T-helper 1 cell (primary cell): ENCODE data around the gene RFNG.

Experiments
- DNase-seq, 5 donors: peaks; one replicate each; pipeline ENCODE4 v3.0.0-alpha.2; 2012 to 2020

The RFNG gene

GRCh38 chr17:82077617-82078358, 26.2 kb upstream of the RFNG start:
- no peak for DNase-seq

- DNase-seq: no peak
Observed at GRCh38 chr17:82076785-82077591, 25.4 kb upstream of the RFNG start.

DNA sequence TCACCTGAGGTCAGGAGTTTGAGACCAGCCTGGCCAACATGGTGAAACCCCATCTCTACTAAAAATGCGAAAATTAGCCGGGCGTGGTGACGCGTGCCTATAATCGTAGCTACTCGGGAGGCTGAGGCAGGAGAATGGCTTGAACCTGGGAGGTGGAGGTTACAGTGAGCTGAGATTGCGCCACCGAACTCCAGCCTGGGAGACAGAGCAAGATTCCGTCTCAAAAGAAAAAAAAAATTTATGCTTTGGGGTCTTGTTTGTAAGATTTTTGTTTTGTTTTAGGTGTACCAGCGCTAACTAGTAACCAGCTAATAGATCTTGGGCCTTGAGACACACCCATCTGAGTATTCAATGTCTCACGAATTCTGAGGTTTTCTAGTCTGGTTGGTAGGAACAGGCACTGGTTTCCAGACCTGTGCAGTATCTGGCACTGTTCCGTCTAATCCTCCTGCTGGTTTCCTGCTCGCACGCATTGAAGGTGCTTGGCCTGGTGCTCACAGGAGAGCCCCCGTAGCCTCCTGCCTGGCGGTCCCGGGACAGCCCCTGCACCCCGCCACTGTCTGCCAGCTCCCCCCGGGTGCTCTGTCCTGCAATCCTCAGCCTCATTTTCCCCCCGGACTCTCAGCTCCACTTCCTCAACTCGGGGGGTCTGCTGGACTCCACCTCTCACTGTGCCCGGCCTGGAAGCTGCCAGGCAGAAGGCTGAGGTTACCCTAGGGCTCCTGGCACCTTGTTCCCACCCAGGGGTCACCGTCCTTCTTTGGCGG, 24.6 kb upstream of the RFNG start:
- no peak for DNase-seq

GRCh38 chr17:82073446-82073845, 21.8 kb upstream of the RFNG start:
- DNase-seq: no peak

DNA sequence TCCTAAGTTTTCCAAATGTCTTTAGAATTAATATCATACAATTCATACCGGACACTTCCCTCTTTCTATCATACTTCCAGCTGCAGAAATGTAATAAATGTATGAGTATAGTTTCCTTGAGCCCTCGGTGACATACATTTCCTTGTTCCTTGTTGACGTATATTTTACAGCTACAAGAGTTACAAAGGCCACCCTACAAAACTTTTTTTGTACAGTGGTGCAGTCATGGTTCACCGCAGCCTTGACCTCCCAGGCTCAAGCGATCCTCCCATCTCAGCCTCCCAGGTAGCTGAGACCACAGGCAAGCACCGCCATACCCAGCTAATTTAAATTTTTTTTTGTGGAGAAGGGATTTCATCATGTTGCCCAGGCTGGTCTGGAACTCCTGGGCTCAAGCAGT, 21.2 kb upstream of the RFNG start:
- DNase-seq: no peak

DNA sequence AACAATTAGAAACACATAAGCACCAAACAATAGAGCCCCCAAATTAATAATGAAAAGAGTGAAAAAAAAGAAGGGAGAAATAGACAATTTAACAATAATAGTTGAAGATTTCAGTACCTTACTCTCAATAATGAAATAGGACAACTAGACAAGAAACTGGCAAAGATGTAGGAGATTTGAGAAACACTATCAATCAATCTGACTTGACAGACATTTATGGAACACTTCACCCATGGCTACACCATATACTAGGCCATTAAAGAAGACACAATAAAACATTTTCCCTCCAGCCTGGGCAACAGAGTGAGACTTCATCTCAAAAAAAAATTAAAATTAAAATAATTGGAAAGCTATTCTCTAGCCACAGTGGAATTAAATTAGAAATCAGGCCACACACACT, 19.0 kb upstream of the RFNG start:
- DNase-seq: no peak

DNA sequence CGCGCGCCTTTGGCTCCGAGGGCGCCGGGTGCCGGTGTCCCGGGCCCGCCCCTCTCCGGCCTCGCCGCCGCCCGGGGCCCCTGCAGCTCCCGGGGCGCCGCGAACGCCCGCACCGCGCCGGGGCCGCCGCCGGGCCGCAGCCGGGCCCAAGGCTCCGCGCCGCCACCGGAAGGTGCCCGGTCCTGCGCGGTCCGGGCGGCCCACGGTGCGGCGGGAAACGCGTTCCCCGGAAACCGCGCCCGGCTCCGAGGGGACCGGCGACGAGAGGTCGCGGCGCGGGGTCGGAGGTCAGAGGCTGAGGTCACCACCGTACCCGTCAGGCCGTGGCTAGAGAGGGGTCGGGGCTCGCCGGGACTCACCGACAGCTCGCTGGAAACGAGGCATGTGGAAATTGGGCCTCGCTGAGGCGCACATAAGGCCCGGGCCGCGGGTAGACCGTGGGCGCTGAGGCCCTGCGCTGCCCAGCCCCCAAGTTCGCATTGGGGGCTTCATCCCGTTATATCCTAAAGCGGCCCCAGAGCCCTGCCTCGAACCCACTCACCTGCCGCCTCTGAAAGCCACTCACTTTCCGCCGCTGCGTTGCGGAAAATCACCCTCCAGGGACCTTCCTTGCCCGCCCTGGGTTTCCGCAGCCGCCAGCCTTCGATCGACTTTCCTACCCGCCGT, 14.2 kb upstream of the RFNG start, which contains the start of gene DUS1L:
DUS1L (minus strand) TSS at position 167 of the 666 bp plus-strand sequence. CDS start 745 bp downstream, outside the sequence.
- DNase-seq: peak; percentile 47 to 76 (median 60)

GRCh38 chr17:82065193-82065637, 13.6 kb upstream of the RFNG start:
- peak in 2 of 5 donors; percentile 17 to 21 for DNase-seq

DNA sequence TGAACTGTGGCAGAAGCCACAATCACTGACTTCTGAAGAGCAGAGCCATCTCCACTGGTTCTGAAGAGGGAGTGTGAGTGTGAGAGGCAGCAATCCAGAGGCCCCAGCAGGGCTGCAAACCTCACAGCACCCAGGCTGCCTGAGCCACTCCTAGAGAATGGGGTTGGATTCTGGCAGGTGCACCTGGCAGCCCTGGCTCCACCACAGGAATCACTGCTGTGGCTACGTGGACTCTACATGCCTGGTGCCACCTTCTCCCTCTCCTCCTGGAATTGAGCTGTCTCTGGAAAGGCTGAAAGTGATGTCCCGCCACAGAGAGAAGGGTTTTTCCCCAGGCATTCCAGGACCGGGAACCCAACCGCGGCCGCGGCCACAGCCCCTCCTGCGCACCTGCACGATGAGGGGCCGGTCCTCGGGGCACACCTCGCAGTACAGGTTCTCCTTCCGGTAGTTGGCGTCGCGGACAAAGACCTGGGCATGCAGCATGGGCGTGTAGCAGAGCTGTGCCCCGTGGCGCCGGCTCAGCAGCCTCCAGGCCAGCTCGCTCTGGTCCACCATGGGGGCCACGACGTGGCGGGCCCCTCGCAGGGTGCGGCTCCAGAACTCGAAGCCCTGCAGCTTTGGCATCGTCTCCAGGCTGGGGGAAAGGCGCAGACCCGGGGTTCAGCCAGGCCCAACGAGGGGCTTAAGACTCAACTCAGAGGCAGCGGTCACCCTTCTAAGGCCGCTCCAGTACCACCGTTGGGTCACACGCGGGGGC, 13.0 kb upstream of the RFNG start:
- DNase-seq: peak in 2 of 5 donors; percentile 3 to 4

- peak in 1 of 5 donors; percentile 3 for DNase-seq
Observed at GRCh38 chr17:82063424-82064415, 12.1 kb upstream of the RFNG start.

DNA sequence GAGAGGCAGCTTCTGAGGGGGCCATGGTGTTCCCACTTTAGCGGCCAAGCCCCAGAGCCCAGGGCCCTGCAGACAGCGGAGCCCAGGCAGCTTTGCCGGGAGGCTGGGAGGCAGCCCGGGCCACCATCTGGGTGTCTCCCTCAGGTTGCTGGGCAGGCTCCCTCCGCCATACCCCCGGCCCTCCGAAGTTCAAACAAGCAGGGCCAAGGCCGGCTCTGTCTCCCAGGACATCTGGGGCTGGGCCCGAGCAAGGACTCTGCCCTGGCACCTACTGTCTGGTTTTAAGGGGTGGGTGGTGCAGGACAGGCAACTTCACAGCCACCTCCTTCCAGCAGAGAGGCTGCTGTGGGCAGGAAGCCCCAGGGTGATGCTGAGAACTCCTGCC, 11.4 kb upstream of the RFNG start:
- DNase-seq: no peak

- no peak for DNase-seq
Observed at GRCh38 chr17:82062076-82062983, 10.7 kb upstream of the RFNG start.

DNA sequence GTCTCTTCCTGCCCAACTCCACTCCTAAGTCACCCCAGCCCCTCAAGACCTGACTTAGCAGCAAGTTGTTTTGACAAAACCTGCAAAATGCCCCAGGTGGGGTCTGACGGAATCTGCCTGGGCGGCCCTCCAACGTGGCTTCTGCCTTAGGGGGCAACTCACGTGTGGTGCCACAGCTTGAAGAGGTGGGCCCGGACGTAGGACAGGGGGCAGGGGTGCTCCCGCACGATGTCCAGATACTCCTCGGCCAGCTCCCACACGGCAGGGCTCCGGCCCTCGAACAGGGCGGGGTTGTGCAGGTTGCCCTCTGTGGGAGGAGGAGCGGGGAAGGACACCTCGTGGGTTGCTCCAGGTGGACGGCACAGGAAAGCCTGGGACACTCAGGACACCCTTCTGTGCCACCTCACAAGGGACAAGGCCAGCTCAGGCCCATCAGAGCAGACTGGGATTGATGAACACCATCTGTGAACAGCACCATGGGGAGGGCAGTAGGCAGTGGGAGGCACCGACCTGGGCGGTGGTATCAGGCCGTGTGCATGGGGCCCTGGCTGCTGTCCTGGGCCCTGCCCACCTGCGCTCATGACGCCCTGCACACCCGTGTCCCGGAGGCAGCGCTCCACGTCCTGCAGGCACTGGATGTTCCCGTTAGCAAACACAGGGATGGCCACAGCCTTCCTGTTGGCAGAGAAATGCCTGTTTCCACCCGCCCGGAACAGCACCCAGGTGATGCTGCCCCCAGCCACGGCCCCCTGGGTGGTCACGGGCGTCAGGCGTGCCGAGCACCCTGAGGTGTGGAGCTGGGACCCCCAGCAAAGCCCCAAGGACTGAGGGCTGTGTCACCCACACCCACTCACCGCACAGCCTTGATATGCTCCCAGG, 9.7 kb upstream of the RFNG start:
- DNase-seq: no peak

GRCh38 chr17:82060614-82061013, 9.0 kb upstream of the RFNG start:
- DNase-seq: no peak

DNA sequence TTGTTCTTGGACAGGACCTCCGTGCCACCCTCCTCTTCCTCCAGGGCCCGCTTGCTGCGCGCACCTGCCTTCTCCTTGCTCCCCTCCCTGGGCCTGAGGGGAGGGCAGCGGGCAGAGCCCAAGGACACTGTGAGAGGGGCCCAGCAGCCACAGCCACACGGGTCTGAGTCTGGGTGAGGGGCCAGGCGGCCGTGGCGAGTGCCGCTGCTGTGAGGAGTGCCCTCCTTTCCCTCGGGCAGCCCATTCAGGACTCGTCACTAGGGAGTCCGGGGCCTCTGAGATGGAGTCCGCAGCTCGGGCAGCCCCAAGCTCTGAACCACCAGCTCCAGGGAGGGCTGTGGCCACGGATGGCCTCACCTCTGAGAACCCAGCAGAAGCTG, 8.4 kb upstream of the RFNG start:
- no peak for DNase-seq

DNA sequence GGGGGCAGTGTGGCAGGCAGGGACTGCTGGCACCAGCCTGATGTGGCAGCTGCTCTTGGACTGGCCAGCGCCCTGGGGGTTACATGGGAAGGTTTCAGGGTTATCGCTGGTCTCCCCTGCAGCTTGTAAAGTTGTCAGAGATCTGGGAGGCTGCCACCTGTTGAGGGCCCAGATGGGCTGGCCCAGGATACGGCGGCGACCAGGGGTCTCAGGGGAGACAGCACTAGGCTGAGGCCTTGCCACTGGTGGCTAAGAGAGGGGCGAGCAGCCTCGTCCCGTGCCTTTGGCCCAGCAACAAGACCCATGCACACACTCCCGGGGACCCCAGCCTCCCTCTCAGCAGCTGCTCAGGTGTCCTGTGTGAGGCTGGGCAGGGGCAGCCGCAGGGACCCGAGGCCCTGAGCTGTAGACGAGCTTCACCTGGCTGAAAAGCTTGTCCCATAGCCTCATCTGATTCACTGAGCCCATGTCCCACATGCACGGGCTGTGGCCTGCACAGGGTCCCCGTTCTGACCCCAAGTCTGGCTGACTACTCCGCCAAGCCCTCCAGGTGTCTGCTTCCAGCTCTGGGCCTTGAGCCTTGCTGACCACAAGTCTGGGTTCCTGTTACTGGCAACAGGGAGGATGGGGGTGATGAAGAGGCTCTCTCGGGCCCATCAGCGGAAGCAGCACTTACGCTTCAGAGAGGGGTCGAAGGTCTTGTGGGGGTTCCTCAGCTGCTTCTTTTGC, 7.8 kb upstream of the RFNG start:
- no peak for DNase-seq

DNA sequence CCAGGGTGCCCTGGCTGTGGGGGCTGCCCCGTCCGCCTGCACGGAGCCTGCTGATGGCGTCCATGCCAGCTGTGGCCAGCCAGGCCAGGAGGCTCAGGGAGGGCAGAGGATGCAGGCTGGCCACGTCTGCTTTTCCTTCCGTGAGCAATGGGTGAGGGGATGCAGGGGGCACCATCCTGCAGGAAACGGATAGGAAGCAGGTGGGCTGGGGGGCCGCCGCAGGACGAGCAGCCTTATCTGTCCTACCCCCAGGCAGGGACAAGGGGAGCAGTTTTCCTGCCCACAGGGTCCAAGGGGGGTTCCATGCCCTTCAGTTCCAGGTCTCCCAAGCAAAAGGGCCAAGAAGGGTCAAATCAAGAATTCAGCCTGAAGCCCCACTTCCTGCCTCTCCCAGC, 7.2 kb upstream of the RFNG start:
- DNase-seq: no peak
